CD14-positive monocyte (primary cell): Measurements from ENCODE around the gene RCVRN. TPM values are rescaled to one million over a fixed set of nuclear protein-coding genes. Genes with fewer than 3 reads are reported as not detected.

ENCODE experiments used
- DNase-seq, 3 donors: peaks; one replicate each; pipeline ENCODE4 v3.0.0-alpha.2; 2011 to 2022
- H2AFZ ChIP-seq: 2 replicates; pipeline ENCODE4 v1.6.0; 2012; ENCODE audit warnings: mild to moderate bottlenecking, low read depth, low read length, inconsistent platforms; ENCODE audit not compliant: insufficient read depth, poor library complexity, severe bottlenecking
- H3K27ac ChIP-seq, 2 donors: 1 replicate in 1 of 2; 2 replicates in 1 of 2; pipeline ENCODE4 v1.5.1; 2012 to 2013; ENCODE audit warnings: low read length in 2 of 2, control low read depth in 1 of 2, inconsistent platforms in 1 of 2, low read depth in 1 of 2, mild to moderate bottlenecking in 1 of 2
- H3K27me3 ChIP-seq, 2 donors: one replicate each; pipeline versions ENCODE4 v1.6.0 to v1.6.1; 2011 to 2013; ENCODE audit warnings: low read length in 2 of 2; ENCODE audit not compliant: control insufficient read depth in 2 of 2, insufficient read depth in 2 of 2
- H3K36me3 ChIP-seq, 2 donors: replicated peaks in 1 of 2; 1 replicate in 1 of 2; 2 replicates in 1 of 2; pipeline versions ENCODE4 v1.5.1 to v1.6.1; 2012 to 2013; ENCODE audit warnings: low read length in 2 of 2, control low read depth in 1 of 2, inconsistent platforms in 1 of 2, mild to moderate bottlenecking in 1 of 2; ENCODE audit not compliant: insufficient read depth in 2 of 2, control insufficient read depth in 1 of 2
- H3K4me1 ChIP-seq, 2 donors: 1 replicate in 1 of 2; 2 replicates in 1 of 2; pipeline versions ENCODE4 v1.5.1 to v1.6.1; 2012 to 2013; ENCODE audit warnings: low read length in 2 of 2, control low read depth in 1 of 2, inconsistent platforms in 1 of 2, mild to moderate bottlenecking in 1 of 2, moderate library complexity in 1 of 2; ENCODE audit not compliant: insufficient read depth in 2 of 2, control insufficient read depth in 1 of 2
- H3K4me2 ChIP-seq: replicated peaks from 2 replicates; pipeline ENCODE3; 2012; ENCODE audit warnings: low read length, moderate library complexity, mild to moderate bottlenecking; ENCODE audit not compliant: poor library complexity, severe bottlenecking; ENCODE audit errors: extremely low read depth
- H3K4me3 ChIP-seq, 3 experiments: fragments of 200-600 bp in 1 of 3; sonication (generic) in 1 of 3; replicated peaks in 1 of 3; 1 replicate in 2 of 3; 2 replicates in 1 of 3; pipeline ENCODE4 v1.5.1; 2011 to 2013; ENCODE audit warnings: low read length in 3 of 3, mild to moderate bottlenecking in 3 of 3, control low read depth in 2 of 3, low read depth in 2 of 3, inconsistent platforms in 1 of 3, moderate library complexity in 1 of 3
- H3K79me2 ChIP-seq: 2 replicates; pipeline ENCODE4 v1.6.0; 2012; ENCODE audit warnings: mild to moderate bottlenecking, control low read depth, inconsistent platforms, low read length, moderate library complexity; ENCODE audit not compliant: insufficient read depth
- H3K9ac ChIP-seq: 2 replicates; pipeline ENCODE4 v1.6.0; 2017; ENCODE audit warnings: low read length, mild to moderate bottlenecking; ENCODE audit not compliant: insufficient read depth, poor library complexity, severe bottlenecking
- H3K9me3 ChIP-seq, 2 donors: replicated peaks in 1 of 2; 1 replicate in 1 of 2; 2 replicates in 1 of 2; pipeline versions ENCODE4 v1.5.1 to v1.6.1; 2012 to 2013; ENCODE audit warnings: low read length in 2 of 2, control low read depth in 1 of 2; ENCODE audit not compliant: control insufficient read depth in 1 of 2, insufficient read depth in 1 of 2
- H4K20me1 ChIP-seq: 2 replicates; pipeline ENCODE4 v1.6.0; 2012; ENCODE audit warnings: mild to moderate bottlenecking, low read length, control low read depth, moderate library complexity; ENCODE audit not compliant: insufficient read depth
- H3K27ac Mint-ChIP-seq, 7 donors: one replicate each; pipeline ENCODE4 v1.8.0; 2020; ENCODE audit warnings: mild to moderate bottlenecking in 7 of 7, mixed read lengths in 7 of 7, moderate library complexity in 6 of 7, inconsistent platforms in 2 of 7
- H3K27me3 Mint-ChIP-seq, 3 donors: one replicate each; pipeline ENCODE4 v1.8.0; 2021 to 2022; ENCODE audit warnings: low read depth in 3 of 3, mild to moderate bottlenecking in 3 of 3, mixed read lengths in 3 of 3, moderate library complexity in 3 of 3, inconsistent platforms in 1 of 3
- H3K36me3 Mint-ChIP-seq, 2 donors: one replicate each; pipeline ENCODE4 v1.8.0; 2020; ENCODE audit warnings: mixed read lengths in 2 of 2, inconsistent platforms in 1 of 2, mild to moderate bottlenecking in 1 of 2
- H3K4me1 Mint-ChIP-seq: one replicate; pipeline ENCODE4 v1.8.0; 2020; ENCODE audit warnings: mild to moderate bottlenecking, mixed read lengths
- H3K4me3 Mint-ChIP-seq, 2 donors: one replicate each; pipeline ENCODE4 v1.8.0; 2020; ENCODE audit warnings: mild to moderate bottlenecking in 2 of 2, mixed read lengths in 2 of 2, moderate library complexity in 1 of 2
- H3K9me3 Mint-ChIP-seq, 7 donors: one replicate each; pipeline ENCODE4 v1.8.0; 2020 to 2022; ENCODE audit warnings: mixed read lengths in 7 of 7, mild to moderate bottlenecking in 6 of 7, moderate library complexity in 6 of 7, inconsistent platforms in 2 of 7
- CTCF ChIP-seq: fragments of 200-600 bp; IDR thresholded peaks from one replicate; pipeline ENCODE4 v1.8.0; 2022; ENCODE audit warnings: antibody characterized with exemption, mild to moderate bottlenecking
- WGBS: methylation state at CpG from one replicate; pipeline ENCODE4 v1.1.5; 2013; ENCODE audit warnings: missing lambda C conversion rate; ENCODE audit not compliant: insufficient coverage; 5-methylcytosine and 5-hydroxymethylcytosine counted together
- intact Hi-C, 2 donors: fragments of 100-400 bp; cut with micrococcal nuclease; formaldehyde crosslinking; loops; one replicate each; pipeline versions ENCODE4 v1.15.0 to v1.15.1; 2023
- polyA plus RNA-seq, 3 donors: library from polyadenylated mRNA; depleted of rRNA in 1 of 3; unstranded in 2 of 3; stranded (reverse) in 1 of 3; fragments of 300-500 nt in 2 of 3; fragments of >200 nt in 1 of 3; fragmentation: Illumina TruSeq in 2 of 3; gene quantifications; 1 replicate in 2 of 3; 2 replicates in 1 of 3; pipeline ENCODE4 v1.2.3, GENCODE V29; 2012 to 2021

RCVRN gene
- polyA plus RNA-seq, 3 donors = 2.5 TPM; not detected in 2

GRCh38 chr17:9893411-9894012 lies 11.6 kb downstream of the RCVRN start:
- intact Hi-C loops = no loop called here
- H3K4me3 ChIP-seq = no peak overlapping the region
- no peaks in the 10 kb centered on the region for H3K9me3 ChIP-seq
- no peaks in the 10 kb centered on the region for H3K27me3 ChIP-seq
- H3K36me3 Mint-ChIP-seq = no peaks in the 10 kb centered on the region
- no peak overlapping the region for H3K27ac Mint-ChIP-seq
- no peaks in the 10 kb centered on the region for H4K20me1 ChIP-seq
- H3K36me3 ChIP-seq = no peaks in the 10 kb centered on the region
- no peak overlapping the region for H3K4me2 ChIP-seq
- H3K79me2 ChIP-seq = no peaks in the 10 kb centered on the region
- H3K27me3 Mint-ChIP-seq = peaks cover 10 to 24% (median 11%) of the 10 kb centered on the region in 3 donors
- DNase-seq = no peak
- no peak overlapping the region for H3K27ac ChIP-seq
- peaks cover 4% of the 10 kb centered on the region for H3K4me1 Mint-ChIP-seq
- no peak overlapping the region for H2AFZ ChIP-seq
- no CpG with 5 or more reads among the region's 3 CpGs for WGBS
- peak overlapping the region in 1 of 2 donors; percentile 8 for H3K4me3 Mint-ChIP-seq
- H3K4me1 ChIP-seq = no peaks in the 10 kb centered on the region
- peaks cover 0 to 3% (median 0%) of the 10 kb centered on the region in 7 donors for H3K9me3 Mint-ChIP-seq
- TF ChIP-seq CTCF = no peak
- no peak overlapping the region for H3K9ac ChIP-seq

- H2AFZ ChIP-seq = no peak overlapping the region
- intact Hi-C loops = no loop called here
- WGBS = 63% methylated on average over 1 of the region's 2 CpGs
- H3K9ac ChIP-seq = no peak overlapping the region
- H4K20me1 ChIP-seq = no peaks in the 10 kb centered on the region
- no peak overlapping the region for H3K27ac ChIP-seq
- Mint-ChIP-seq H3K36me3 (no peaks in the 10 kb centered on the region), H3K9me3 (peaks cover 2 to 14% (median 8%) of the 10 kb centered on the region in 7 donors), H3K27ac (no peak overlapping the region), H3K4me3 (no peak overlapping the region), H3K27me3 (peaks cover 3 to 17% (median 16%) of the 10 kb centered on the region in 3 donors), H3K4me1 (no peaks in the 10 kb centered on the region)
- no peaks in the 10 kb centered on the region for H3K79me2 ChIP-seq
- peaks cover 0 to 9% of the 10 kb centered on the region in 2 donors for H3K9me3 ChIP-seq
- no peaks in the 10 kb centered on the region for H3K36me3 ChIP-seq
- H3K4me2 ChIP-seq = no peak overlapping the region
- H3K27me3 ChIP-seq = no peaks in the 10 kb centered on the region
- TF ChIP-seq CTCF = peak; percentile 49
- H3K4me1 ChIP-seq = no peaks in the 10 kb centered on the region
- DNase-seq = peak in 1 of 3 donors; percentile 17
- no peak overlapping the region for H3K4me3 ChIP-seq
These were observed 14.9 kb downstream of the RCVRN start for GRCh38 chr17:9890124-9890523.
